ENCODE measurements around the gene UBE2G2.

DNA sequence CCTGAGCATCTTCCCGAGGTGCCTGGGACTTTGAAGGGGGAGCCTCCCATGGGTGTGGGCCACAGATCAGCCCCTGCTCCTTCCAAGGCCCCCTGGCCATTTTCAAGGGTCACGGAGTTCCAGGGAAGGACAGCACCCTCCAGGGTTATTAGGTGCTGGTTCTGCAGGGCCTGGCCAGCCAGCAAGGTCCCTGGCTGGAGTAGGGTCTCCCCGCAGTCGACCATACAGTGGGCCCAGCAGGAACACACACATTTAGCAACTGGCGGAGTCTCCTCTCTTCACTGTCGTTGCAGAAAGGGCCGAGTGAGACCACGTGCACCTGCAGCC lies 34.0 kb upstream of the UBE2G2 start:
- TF ChIP-seq, protein P1, sequence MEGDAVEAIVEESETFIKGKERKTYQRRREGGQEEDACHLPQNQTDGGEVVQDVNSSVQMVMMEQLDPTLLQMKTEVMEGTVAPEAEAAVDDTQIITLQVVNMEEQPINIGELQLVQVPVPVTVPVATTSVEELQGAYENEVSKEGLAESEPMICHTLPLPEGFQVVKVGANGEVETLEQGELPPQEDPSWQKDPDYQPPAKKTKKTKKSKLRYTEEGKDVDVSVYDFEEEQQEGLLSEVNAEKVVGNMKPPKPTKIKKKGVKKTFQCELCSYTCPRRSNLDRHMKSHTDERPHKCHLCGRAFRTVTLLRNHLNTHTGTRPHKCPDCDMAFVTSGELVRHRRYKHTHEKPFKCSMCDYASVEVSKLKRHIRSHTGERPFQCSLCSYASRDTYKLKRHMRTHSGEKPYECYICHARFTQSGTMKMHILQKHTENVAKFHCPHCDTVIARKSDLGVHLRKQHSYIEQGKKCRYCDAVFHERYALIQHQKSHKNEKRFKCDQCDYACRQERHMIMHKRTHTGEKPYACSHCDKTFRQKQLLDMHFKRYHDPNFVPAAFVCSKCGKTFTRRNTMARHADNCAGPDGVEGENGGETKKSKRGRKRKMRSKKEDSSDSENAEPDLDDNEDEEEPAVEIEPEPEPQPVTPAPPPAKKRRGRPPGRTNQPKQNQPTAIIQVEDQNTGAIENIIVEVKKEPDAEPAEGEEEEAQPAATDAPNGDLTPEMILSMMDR (IDR thresholded peaks at IDR 0.05), result no peak
- no peak for TF ChIP-seq EP300 (IDR thresholded peaks at IDR 0.05)

All from stomach (tissue), 4 donors.